GM19193 (cell line): ENCODE data around the gene ANTXRL.
"Not testable (repeated sequence)": the region's sequence is repeated elsewhere in the genome, so short reads cannot be mapped to it uniquely, and the experiment has no call there.

ENCODE experiments used
- POLR2A ChIP-seq: IDR thresholded peaks from 4 replicates; pipeline ENCODE4 v1.6.1; 2011; ENCODE audit not compliant: insufficient read depth, insufficient read length; ENCODE audit errors: extremely low read depth

ANTXRL gene

GRCh38 chr10:46317370-46317769, 30.6 kb downstream of the ANTXRL start:
- TF ChIP-seq POLR2A: no peak

GRCh38 chr10:46317889-46318288, 31.1 kb downstream of the ANTXRL start:
- no peak for TF ChIP-seq POLR2A

GRCh38 chr10:46318799-46319198, 32.0 kb downstream of the ANTXRL start:
- TF ChIP-seq POLR2A: no peak

GRCh38 chr10:46319389-46319788, 32.6 kb downstream of the ANTXRL start:
- no peak for TF ChIP-seq POLR2A

GRCh38 chr10:46321770-46322169, 35.0 kb downstream of the ANTXRL start:
- no peak for TF ChIP-seq POLR2A

GRCh38 chr10:46323176-46323575, 36.4 kb downstream of the ANTXRL start:
- no peak for TF ChIP-seq POLR2A

GRCh38 chr10:46325021-46325420, 38.2 kb downstream of the ANTXRL start:
- TF ChIP-seq POLR2A: no peak

GRCh38 chr10:46326066-46326465, 39.3 kb downstream of the ANTXRL start:
- TF ChIP-seq POLR2A: no peak

GRCh38 chr10:46326971-46327370, 40.2 kb downstream of the ANTXRL start:
- TF ChIP-seq POLR2A: no peak

- TF ChIP-seq POLR2A: no peak
Measured at GRCh38 chr10:46327685-46328084, 40.9 kb downstream of the ANTXRL start.

- TF ChIP-seq POLR2A: no peak
Measured at GRCh38 chr10:46328853-46329689, 42.3 kb downstream of the ANTXRL start.

- no peak for TF ChIP-seq POLR2A
Measured at GRCh38 chr10:46329690-46330016, 42.9 kb downstream of the ANTXRL start.

- no peak for TF ChIP-seq POLR2A
Measured at GRCh38 chr10:46330894-46331293, 44.1 kb downstream of the ANTXRL start.

- not testable (repeated sequence) for TF ChIP-seq POLR2A
Measured at GRCh38 chr10:46375406-46375805, 88.6 kb downstream of the ANTXRL start, which contains the start of gene ANXA8L1. TSS of gene ANXA8L1 (plus strand) at chr10:46375776. CDS start at chr10:46375852, 76 bp downstream.
